ENCODE data around the gene PTRH2. TPM values are rescaled to one million over a fixed set of nuclear protein-coding genes. Genes with fewer than 3 reads are reported as not detected.

PTRH2 gene
- total RNA-seq, 2 donors from 2014 or later = 8.9 to 30.0 TPM

DNA sequence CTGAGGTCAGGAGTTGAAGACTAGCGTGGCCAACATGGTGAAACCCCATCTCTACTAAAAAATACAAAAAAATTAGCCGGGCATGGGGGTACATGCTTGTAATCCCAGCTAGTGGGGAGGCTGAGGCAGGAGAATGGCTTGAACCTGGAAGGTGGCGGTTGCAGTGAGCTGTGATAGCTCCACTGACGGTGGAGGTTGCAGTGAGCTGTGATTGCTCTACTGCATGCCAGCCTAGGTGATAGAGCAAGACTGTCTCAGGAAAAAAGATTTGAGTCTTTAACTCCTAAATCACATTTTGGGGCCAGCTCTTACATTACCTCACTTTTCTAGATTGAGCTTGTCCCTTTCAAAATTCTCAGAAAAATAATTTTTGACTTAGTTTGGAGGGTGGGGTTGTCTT is 15.4 kb upstream of the PTRH2 start:
- ATAC-seq (ENCODE audit: insufficient number of reproducible peaks, low FRiP score, low read depth) (no peak), DNase-seq (ENCODE audit: low spot score) (no peak)
- no peaks in the 10 kb centered on the region for H3K9me3 ChIP-seq
- TF ChIP-seq CTCF (IDR thresholded peaks at IDR 0.05) = no peak
- H3K4me1 ChIP-seq (ENCODE audit: control insufficient read depth in 1 of 2, low read depth in 2 of 2) = peaks cover 9 to 18% of the 10 kb centered on the region in 2 donors
- H3K4me3 ChIP-seq = no peak overlapping the region
- H3K27me3 ChIP-seq (replicated peaks; ENCODE audit: insufficient read depth) = no peaks in the 10 kb centered on the region
- no peak overlapping the region for H3K27ac ChIP-seq
- no peaks in the 10 kb centered on the region for H3K36me3 ChIP-seq

DNA sequence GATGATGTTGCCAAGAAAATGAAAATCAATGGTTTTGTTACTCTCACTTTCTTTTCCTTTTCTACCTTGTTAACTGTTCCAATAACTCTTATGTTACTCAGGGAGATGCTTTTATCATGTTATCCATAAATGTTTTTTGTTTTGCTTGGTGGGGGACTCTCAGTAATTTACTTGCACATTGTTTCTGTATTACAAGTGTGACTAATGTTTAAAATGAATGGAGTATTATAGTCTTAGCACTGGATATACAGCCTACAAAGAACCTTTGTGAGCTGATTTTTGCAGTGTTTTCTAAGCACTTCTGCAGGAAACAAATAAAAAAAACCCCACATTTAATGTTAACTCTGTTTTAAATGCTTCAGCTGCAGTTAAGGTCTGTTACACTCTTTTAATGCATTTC is 12.3 kb upstream of the PTRH2 start:
- Histone ChIP-seq H3K9me3 (no peaks in the 10 kb centered on the region), H3K4me3 (no peak overlapping the region), H3K27ac (no peak overlapping the region), H3K27me3 (replicated peaks; ENCODE audit: insufficient read depth) (no peaks in the 10 kb centered on the region), H3K36me3 (no peaks in the 10 kb centered on the region), H3K4me1 (ENCODE audit: control insufficient read depth in 1 of 2, low read depth in 2 of 2) (no peaks in the 10 kb centered on the region)
- ATAC-seq (ENCODE audit: insufficient number of reproducible peaks, low FRiP score, low read depth) (no peak), DNase-seq (ENCODE audit: low spot score) (no peak)
- TF ChIP-seq CTCF (IDR thresholded peaks at IDR 0.05) = no peak

- H3K4me1 ChIP-seq (ENCODE audit: control insufficient read depth in 1 of 2, low read depth in 2 of 2) = no peaks in the 10 kb centered on the region
- DNase-seq (ENCODE audit: low spot score) (no peak), ATAC-seq (ENCODE audit: insufficient number of reproducible peaks, low FRiP score, low read depth) (no peak)
- H3K27ac ChIP-seq = no peak overlapping the region
- no peak overlapping the region for H3K4me3 ChIP-seq
- no peak for TF ChIP-seq CTCF (IDR thresholded peaks at IDR 0.05)
- H3K36me3 ChIP-seq = no peaks in the 10 kb centered on the region
- H3K9me3 ChIP-seq = no peaks in the 10 kb centered on the region
- no peaks in the 10 kb centered on the region for H3K27me3 ChIP-seq (replicated peaks; ENCODE audit: insufficient read depth)
Observed at GRCh38 chr17:59716427-59716826, 9.2 kb upstream of the PTRH2 start.

GRCh38 chr17:59714255-59714654 is 7.0 kb upstream of the PTRH2 start:
- no peak for TF ChIP-seq CTCF (IDR thresholded peaks at IDR 0.05)
- no peak for ATAC-seq (ENCODE audit: insufficient number of reproducible peaks, low FRiP score, low read depth)
- H3K4me3 ChIP-seq = no peak overlapping the region
- no peak for DNase-seq (ENCODE audit: low spot score)
- H3K36me3 ChIP-seq = no peaks in the 10 kb centered on the region
- H3K27ac ChIP-seq = no peak overlapping the region
- no peaks in the 10 kb centered on the region for H3K27me3 ChIP-seq (replicated peaks; ENCODE audit: insufficient read depth)
- no peaks in the 10 kb centered on the region for H3K9me3 ChIP-seq
- peaks cover 0 to under 1% of the 10 kb centered on the region in 2 donors for H3K4me1 ChIP-seq (ENCODE audit: control insufficient read depth in 1 of 2, low read depth in 2 of 2)

GRCh38 chr17:59712862-59713261 is 5.6 kb upstream of the PTRH2 start:
- Histone ChIP-seq H3K36me3 (no peaks in the 10 kb centered on the region), H3K27me3 (replicated peaks; ENCODE audit: insufficient read depth) (no peaks in the 10 kb centered on the region), H3K9me3 (no peaks in the 10 kb centered on the region), H3K27ac (no peak overlapping the region), H3K4me3 (no peak overlapping the region), H3K4me1 (ENCODE audit: control insufficient read depth in 1 of 2, low read depth in 2 of 2) (peaks cover 6 to 14% of the 10 kb centered on the region in 2 donors)
- no peak for DNase-seq (ENCODE audit: low spot score)
- no peak for ATAC-seq (ENCODE audit: insufficient number of reproducible peaks, low FRiP score, low read depth)
- no peak for TF ChIP-seq CTCF (IDR thresholded peaks at IDR 0.05)
